Vagina (tissue), 2 donors: ENCODE data around the gene LHX8.

Experiments
- POLR2A ChIP-seq, 2 donors: fragments of 450-650 bp; IDR thresholded peaks; one replicate each; pipeline ENCODE4 v1.6.1; 2017; ENCODE audit warnings: antibody characterized with exemption in 2 of 2, mild to moderate bottlenecking in 2 of 2, moderate library complexity in 2 of 2
- POLR2AphosphoS5 ChIP-seq, 2 donors: sonication (generic); formaldehyde crosslinking; IDR thresholded peaks; one replicate each; pipeline ENCODE4 v1.9.0; 2017; ENCODE audit warnings: antibody characterized with exemption in 2 of 2, mild to moderate bottlenecking in 2 of 2, low read depth in 1 of 2; ENCODE audit not compliant: insufficient read depth in 1 of 2
- TF ChIP-seq, protein P1 (sequence below), 3 experiments: fragments of 450-650 bp in 2 of 3; fragments of 200-600 bp in 1 of 3; sonication (generic) in 1 of 3; IDR thresholded peaks; one replicate each; pipeline ENCODE4 v1.5.1; 2017 to 2019; ENCODE audit warnings: antibody characterized with exemption in 3 of 3, mild to moderate bottlenecking in 2 of 3, moderate library complexity in 2 of 3

DNA sequence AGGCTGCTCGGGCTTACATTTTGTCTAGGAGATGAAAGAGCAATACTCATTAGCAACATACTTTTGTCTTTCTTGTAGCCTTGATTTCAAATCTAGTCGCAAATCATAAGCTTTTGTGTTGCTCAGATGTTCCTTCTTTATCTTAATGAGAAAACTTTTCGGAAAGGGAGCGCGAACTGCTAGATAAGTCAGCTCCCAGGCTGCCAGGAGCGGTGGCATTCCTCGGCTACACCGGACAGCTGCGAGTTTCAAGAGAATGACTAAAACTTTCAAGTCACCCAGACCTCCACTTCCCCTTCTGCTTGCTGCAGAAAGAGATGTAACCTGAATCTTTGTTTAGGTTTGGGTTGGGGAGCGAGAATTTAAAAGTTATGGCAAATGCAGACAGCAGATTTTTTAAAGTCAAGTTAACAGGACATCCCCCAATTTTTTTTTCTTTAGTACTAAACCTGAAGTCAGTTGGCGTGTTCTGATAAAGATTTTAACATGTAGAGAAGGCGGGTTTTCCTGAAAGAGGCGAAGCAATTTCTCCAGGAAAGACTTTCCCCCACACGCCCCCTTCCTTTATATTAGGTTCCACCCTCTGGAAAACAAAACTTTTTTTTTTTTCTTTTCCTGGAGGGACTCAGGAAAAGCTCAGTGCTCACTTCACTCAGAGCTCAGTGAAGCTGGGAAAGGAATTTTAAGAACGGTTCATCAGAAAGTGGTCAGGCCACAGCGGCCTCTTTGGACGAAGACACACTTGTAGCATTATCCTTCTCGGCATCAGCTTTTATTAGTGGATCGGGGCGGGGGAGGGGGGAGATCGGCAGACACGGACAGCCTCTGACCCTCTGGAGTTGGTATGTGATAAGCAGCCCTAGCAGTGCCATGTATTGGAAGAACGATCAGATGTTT is at the start of gene LHX8:
- TF ChIP-seq, protein P1, sequence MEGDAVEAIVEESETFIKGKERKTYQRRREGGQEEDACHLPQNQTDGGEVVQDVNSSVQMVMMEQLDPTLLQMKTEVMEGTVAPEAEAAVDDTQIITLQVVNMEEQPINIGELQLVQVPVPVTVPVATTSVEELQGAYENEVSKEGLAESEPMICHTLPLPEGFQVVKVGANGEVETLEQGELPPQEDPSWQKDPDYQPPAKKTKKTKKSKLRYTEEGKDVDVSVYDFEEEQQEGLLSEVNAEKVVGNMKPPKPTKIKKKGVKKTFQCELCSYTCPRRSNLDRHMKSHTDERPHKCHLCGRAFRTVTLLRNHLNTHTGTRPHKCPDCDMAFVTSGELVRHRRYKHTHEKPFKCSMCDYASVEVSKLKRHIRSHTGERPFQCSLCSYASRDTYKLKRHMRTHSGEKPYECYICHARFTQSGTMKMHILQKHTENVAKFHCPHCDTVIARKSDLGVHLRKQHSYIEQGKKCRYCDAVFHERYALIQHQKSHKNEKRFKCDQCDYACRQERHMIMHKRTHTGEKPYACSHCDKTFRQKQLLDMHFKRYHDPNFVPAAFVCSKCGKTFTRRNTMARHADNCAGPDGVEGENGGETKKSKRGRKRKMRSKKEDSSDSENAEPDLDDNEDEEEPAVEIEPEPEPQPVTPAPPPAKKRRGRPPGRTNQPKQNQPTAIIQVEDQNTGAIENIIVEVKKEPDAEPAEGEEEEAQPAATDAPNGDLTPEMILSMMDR (IDR thresholded peaks at IDR 0.05): no peak
- TF ChIP-seq POLR2A (IDR thresholded peaks at IDR 0.05) (no peak), POLR2AphosphoS5 (IDR thresholded peaks at IDR 0.05; ENCODE audit: insufficient read depth in 1 of 2, low read depth in 1 of 2) (no peak)
